Ishikawa (cell line): Measurements from ENCODE around the gene AFF2.

Experiments
- CEBPB ChIP-seq: IDR thresholded peaks from 2 replicates; pipeline ENCODE4 v1.6.1; 2012
- CREB1 ChIP-seq: IDR thresholded peaks from 2 replicates; pipeline ENCODE4 v1.6.1; 2012; ENCODE audit warnings: low read depth
- EGR1 ChIP-seq: IDR thresholded peaks from 2 replicates; pipeline ENCODE4 v1.6.1; 2012
- EP300 ChIP-seq: IDR thresholded peaks from 2 replicates; pipeline ENCODE4 v1.6.1; 2012; ENCODE audit warnings: borderline replicate concordance
- FOXM1 ChIP-seq: IDR thresholded peaks from 2 replicates; pipeline ENCODE4 v1.6.1; 2012; ENCODE audit warnings: low read depth, borderline replicate concordance
- NFIC ChIP-seq: IDR thresholded peaks from 2 replicates; pipeline ENCODE4 v1.6.1; 2012
- RAD21 ChIP-seq: IDR thresholded peaks from 2 replicates; pipeline ENCODE4 v1.6.1; 2012; ENCODE audit warnings: low read depth
- REST ChIP-seq: IDR thresholded peaks from 2 replicates; pipeline ENCODE4 v1.6.1; 2012; ENCODE audit warnings: low read depth, mild to moderate bottlenecking
- TAF1 ChIP-seq: IDR thresholded peaks from 2 replicates; pipeline ENCODE4 v1.6.1; 2012; ENCODE audit warnings: low read depth, mild to moderate bottlenecking
- TCF12 ChIP-seq: IDR thresholded peaks from 2 replicates; pipeline ENCODE4 v1.6.1; 2012; ENCODE audit warnings: low read depth
- TEAD4 ChIP-seq: IDR thresholded peaks from 2 replicates; pipeline ENCODE4 v1.6.1; 2012
- YY1 ChIP-seq: IDR thresholded peaks from 2 replicates; pipeline ENCODE4 v1.6.1; 2012; ENCODE audit warnings: low read depth
- ZBTB7A ChIP-seq: IDR thresholded peaks from 2 replicates; pipeline ENCODE4 v1.6.1; 2012; ENCODE audit warnings: low read depth
- TF ChIP-seq, protein P1 (sequence below): IDR thresholded peaks from 2 replicates; pipeline ENCODE4 v1.6.1; 2012
- TF ChIP-seq, protein P2 (sequence below): IDR thresholded peaks from 2 replicates; pipeline ENCODE4 v1.6.1; 2012

Gene AFF2

DNA sequence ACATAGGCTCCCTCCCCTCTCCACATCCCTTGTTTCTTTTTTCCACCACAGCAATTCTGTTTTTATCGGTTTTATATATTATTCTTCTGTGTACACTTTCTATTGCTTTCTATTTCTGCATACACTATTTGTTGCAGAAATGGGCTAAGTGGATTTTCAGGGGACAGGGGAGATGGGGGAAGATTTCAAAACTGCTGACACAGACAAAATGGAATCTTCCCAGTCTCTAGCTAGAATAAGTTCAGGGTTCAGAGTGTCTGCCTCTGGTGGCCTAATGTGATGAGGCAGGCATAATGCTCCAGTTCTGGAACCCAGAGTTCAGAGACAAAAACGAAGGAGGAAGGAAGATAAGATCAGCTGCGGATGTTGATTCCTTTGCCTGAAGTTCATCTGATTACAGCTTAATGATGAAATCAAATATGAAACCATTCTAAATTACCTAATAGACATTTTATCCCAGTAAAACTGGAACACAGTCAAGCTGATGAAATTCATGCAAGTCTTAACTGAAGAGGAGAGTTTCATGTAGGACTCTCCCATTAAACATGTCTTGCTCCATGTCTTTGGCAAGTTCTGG, 447.1 kb downstream of the AFF2 start:
- TF ChIP-seq CREB1 (no peak), EP300 (no peak), EGR1 (no peak)
- TF ChIP-seq, protein P1, sequence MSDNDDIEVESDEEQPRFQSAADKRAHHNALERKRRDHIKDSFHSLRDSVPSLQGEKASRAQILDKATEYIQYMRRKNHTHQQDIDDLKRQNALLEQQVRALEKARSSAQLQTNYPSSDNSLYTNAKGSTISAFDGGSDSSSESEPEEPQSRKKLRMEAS = no peak

DNA sequence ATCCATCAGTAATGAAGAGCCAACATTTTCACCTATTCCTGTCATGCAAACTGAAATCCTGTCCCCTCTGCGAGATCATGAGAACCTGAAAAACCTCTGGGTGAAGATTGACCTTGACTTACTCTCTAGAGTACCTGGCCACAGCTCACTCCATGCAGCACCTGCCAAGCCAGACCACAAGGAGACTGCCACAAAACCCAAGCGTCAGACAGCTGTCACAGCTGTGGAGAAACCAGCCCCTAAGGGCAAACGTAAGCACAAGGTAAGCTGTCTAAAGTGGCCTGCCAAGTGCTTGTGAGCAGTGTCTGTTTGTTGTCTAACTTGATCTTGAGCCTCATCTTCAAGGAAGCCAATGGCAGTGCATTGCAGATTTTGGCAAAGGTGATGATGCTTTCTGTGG, 455.9 kb downstream of the AFF2 start:
- TF ChIP-seq, protein P2, sequence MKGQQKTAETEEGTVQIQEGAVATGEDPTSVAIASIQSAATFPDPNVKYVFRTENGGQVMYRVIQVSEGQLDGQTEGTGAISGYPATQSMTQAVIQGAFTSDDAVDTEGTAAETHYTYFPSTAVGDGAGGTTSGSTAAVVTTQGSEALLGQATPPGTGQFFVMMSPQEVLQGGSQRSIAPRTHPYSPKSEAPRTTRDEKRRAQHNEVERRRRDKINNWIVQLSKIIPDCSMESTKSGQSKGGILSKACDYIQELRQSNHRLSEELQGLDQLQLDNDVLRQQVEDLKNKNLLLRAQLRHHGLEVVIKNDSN = no peak
- TF ChIP-seq EP300 (no peak), ZBTB7A (no peak), RAD21 (no peak), TCF12 (no peak), TEAD4 (no peak), CREB1 (no peak), TAF1 (no peak), REST (no peak), CEBPB (no peak)
- TF ChIP-seq, protein P1 = no peak

DNA sequence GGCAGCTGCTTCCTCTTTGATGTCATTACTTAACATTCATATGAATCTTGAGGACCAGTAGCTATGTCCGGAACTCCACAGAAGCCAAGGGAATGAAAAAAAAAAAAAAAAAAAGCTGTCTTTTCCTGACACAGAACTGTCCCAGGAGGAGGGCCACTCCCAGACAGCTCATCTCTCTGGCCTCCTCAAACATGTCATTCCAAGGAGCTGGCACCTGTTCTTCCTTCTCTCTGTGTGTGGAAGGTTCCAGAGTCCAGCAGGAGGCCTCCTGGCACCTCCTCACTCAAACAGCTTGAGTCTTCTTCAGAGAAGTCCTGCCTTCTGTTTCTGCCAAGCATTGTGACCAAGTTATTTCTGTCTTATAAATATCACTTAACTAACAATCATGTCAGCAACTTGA, 458.5 kb downstream of the AFF2 start:
- TF ChIP-seq TAF1 = no peak
- TF ChIP-seq TEAD4 = no peak
- no peak for TF ChIP-seq YY1
- no peak for TF ChIP-seq REST
- TF ChIP-seq TCF12 = no peak
- TF ChIP-seq RAD21 = no peak
- no peak for TF ChIP-seq FOXM1
- no peak for TF ChIP-seq NFIC
- TF ChIP-seq CREB1 = no peak
- TF ChIP-seq, protein P1 = no peak
- TF ChIP-seq CEBPB = no peak
- TF ChIP-seq, protein P2 = no peak
- no peak for TF ChIP-seq ZBTB7A
- no peak for TF ChIP-seq EGR1
- TF ChIP-seq EP300 = no peak

DNA sequence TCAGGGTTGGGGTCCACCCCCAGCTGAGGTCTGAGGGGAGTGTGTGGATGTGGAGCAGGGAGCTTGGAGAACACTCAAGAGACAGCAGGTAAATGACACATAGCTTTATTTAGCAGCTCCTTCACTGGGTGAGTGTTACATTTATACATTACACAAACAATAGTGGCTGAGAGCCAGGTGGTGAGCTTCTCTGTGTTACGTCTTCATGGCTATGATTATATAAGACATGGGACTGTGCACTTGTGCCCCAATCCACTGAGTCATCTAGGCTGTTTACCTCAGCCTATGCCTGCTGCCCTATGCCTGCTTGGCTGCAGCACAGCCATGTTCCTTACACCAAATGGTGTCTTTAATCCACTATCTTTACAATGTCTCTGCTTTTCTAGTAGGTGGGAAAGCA, 459.6 kb downstream of the AFF2 start:
- TF ChIP-seq REST = no peak
- no peak for TF ChIP-seq RAD21
- no peak for TF ChIP-seq CEBPB
- no peak for TF ChIP-seq CREB1
- no peak for TF ChIP-seq NFIC
- TF ChIP-seq ZBTB7A = no peak
- no peak for TF ChIP-seq EP300
- TF ChIP-seq, protein P1 = no peak
- TF ChIP-seq YY1 = no peak
- TF ChIP-seq, protein P2 = no peak
